Neural cell (in vitro differentiated cells): ENCODE results near the gene RNF7. TPM values are rescaled to one million over a fixed set of nuclear protein-coding genes. Genes with fewer than 3 reads are reported as not detected.

Source experiments
- H2AFZ ChIP-seq: fragments of 200-600, 300-800 bp; sonication (generic), shearing (Covaris generic); 2 replicates; pipeline ENCODE4 v1.6.0; 2014; ENCODE audit warnings: low read depth, mild to moderate bottlenecking, antibody characterized with exemption, low read length, moderate library complexity
- H3F3A ChIP-seq: fragments of 200-600 bp; shearing (Covaris generic); 2 replicates; pipeline ENCODE4 v1.6.1; 2016; ENCODE audit warnings: mild to moderate bottlenecking, moderate library complexity, mixed read lengths, antibody characterized with exemption, low read length; ENCODE audit not compliant: insufficient read depth, poor library complexity, severe bottlenecking
- H3K27ac ChIP-seq: fragments of 200-600, 300-800 bp; sonication (generic), shearing (Covaris generic); 2 replicates; pipeline ENCODE4 v1.5.1; 2014; ENCODE audit warnings: mild to moderate bottlenecking, low read length, moderate library complexity
- H3K27me3 ChIP-seq: fragments of 300-800, 200-600 bp; sonication (generic), shearing (Covaris generic); 2 replicates; pipeline ENCODE4 v1.6.0; 2014; ENCODE audit warnings: mild to moderate bottlenecking, low read depth, low read length, moderate library complexity; ENCODE audit not compliant: insufficient read depth
- H3K36me3 ChIP-seq: fragments of 300-800, 200-600 bp; sonication (generic), shearing (Covaris generic); 2 replicates; pipeline ENCODE4 v1.5.1; 2014; ENCODE audit warnings: mild to moderate bottlenecking, antibody characterized with exemption, low read length, moderate library complexity; ENCODE audit not compliant: insufficient read depth
- H3K4me2 ChIP-seq: fragments of 300-800, 200-600 bp; sonication (generic), shearing (Covaris generic); 2 replicates; pipeline ENCODE4 v1.6.0; 2014; ENCODE audit warnings: mild to moderate bottlenecking, low read length
- H3K4me3 ChIP-seq: fragments of 300-800, 200-600 bp; sonication (generic), shearing (Covaris generic); 2 replicates; pipeline ENCODE4 v1.5.1; 2014; ENCODE audit warnings: mild to moderate bottlenecking, low read length, moderate library complexity
- H3K79me2 ChIP-seq: fragments of 200-600 bp; shearing (Covaris generic); replicated peaks from 2 replicates; pipeline ENCODE4 v1.6.0; 2014; ENCODE audit warnings: mild to moderate bottlenecking, low read length, moderate library complexity; ENCODE audit not compliant: insufficient read depth
- H3K9ac ChIP-seq: fragments of 300-800, 200-600 bp; sonication (generic), shearing (Covaris generic); 2 replicates; pipeline ENCODE4 v1.6.1; 2016; ENCODE audit warnings: mild to moderate bottlenecking, low read length, mixed read lengths
- H3K9me2 ChIP-seq: fragments of 200-600 bp; shearing (Covaris generic); 2 replicates; pipeline ENCODE4 v1.6.1; 2016; ENCODE audit warnings: mild to moderate bottlenecking, low read length, mixed read lengths; ENCODE audit not compliant: insufficient read depth
- H3K9me3 ChIP-seq: fragments of 200-600, 300-800 bp; sonication (generic), shearing (Covaris generic); 2 replicates; pipeline ENCODE4 v1.6.1; 2016; ENCODE audit warnings: mild to moderate bottlenecking, mixed run types, low read length, moderate library complexity, mixed read lengths
- H4K20me1 ChIP-seq: fragments of 200-600 bp; shearing (Covaris generic); 2 replicates; pipeline ENCODE4 v1.6.1; 2016; ENCODE audit warnings: mild to moderate bottlenecking, mixed run types; ENCODE audit not compliant: insufficient read depth
- CTCF ChIP-seq: fragments of 450-650 bp; IDR thresholded peaks from 2 replicates; pipeline ENCODE4 v1.5.1; 2014; ENCODE audit warnings: antibody characterized with exemption, mild to moderate bottlenecking, moderate library complexity; ENCODE audit not compliant: poor library complexity, severe bottlenecking
- EP300 ChIP-seq: fragments of 450-650 bp; conservative IDR thresholded peaks from 2 replicates; pipeline ENCODE4 v1.6.1; 2014; ENCODE audit warnings: antibody characterized with exemption, mild to moderate bottlenecking, moderate library complexity; ENCODE audit not compliant: poor library complexity, severe bottlenecking
- EZH2 ChIP-seq: fragments of 200-600, 300-800 bp; shearing (Covaris generic), sonication (generic); IDR thresholded peaks from 2 replicates; pipeline ENCODE4 v1.6.1; 2014; ENCODE audit warnings: antibody characterized with exemption, low read length, borderline replicate concordance, mild to moderate bottlenecking; ENCODE audit not compliant: insufficient read depth, poor library complexity, severe bottlenecking
- MXI1 ChIP-seq: fragments of 450-650 bp; conservative IDR thresholded peaks from 2 replicates; pipeline ENCODE4 v1.6.1; 2014; ENCODE audit warnings: antibody characterized with exemption, mild to moderate bottlenecking; ENCODE audit not compliant: poor library complexity, severe bottlenecking
- POLR2AphosphoS5 ChIP-seq: IDR thresholded peaks from 2 replicates; pipeline ENCODE4 v1.6.1; 2012
- RAD21 ChIP-seq: fragments of 450-650 bp; conservative IDR thresholded peaks from 2 replicates; pipeline ENCODE4 v1.6.1; 2014; ENCODE audit warnings: antibody characterized with exemption, mild to moderate bottlenecking, moderate library complexity
- REST ChIP-seq: IDR thresholded peaks from 2 replicates; pipeline ENCODE4 v1.6.1; 2012; ENCODE audit warnings: borderline replicate concordance
- SMC3 ChIP-seq: fragments of 450-650 bp; conservative IDR thresholded peaks from 2 replicates; pipeline ENCODE4 v1.6.1; 2014; ENCODE audit warnings: antibody characterized with exemption, mild to moderate bottlenecking, moderate library complexity; ENCODE audit not compliant: poor library complexity
- TAF1 ChIP-seq: IDR thresholded peaks from 2 replicates; pipeline ENCODE4 v1.6.1; 2012; ENCODE audit warnings: low read depth
- polyA plus RNA-seq: library from polyadenylated mRNA; depleted of rRNA; stranded (reverse); fragments of >200 nt; gene quantifications from 2 replicates; pipeline ENCODE4 v1.2.3, GENCODE V29; 2014

The RNF7 gene
- polyA plus RNA-seq, 1 donor from 2014 or later, result 170 TPM

GRCh38 chr3:141710888-141711616 lies 27.0 kb upstream of the RNF7 start:
- Histone ChIP-seq H3K9ac (no peak overlapping the region), H3K27ac (no peak overlapping the region), H3K9me2 (no peaks in the 10 kb centered on the region), H3K4me2 (no peak overlapping the region), H3K79me2 (no peaks in the 10 kb centered on the region), H3K9me3 (no peaks in the 10 kb centered on the region), H3F3A (no peaks in the 10 kb centered on the region), H3K27me3 (no peaks in the 10 kb centered on the region), H2AFZ (no peak overlapping the region), H3K4me3 (no peak overlapping the region), H3K36me3 (no peaks in the 10 kb centered on the region), H4K20me1 (no peaks in the 10 kb centered on the region)
- no peak for TF ChIP-seq RAD21
- TF ChIP-seq CTCF, result no peak
- TF ChIP-seq TAF1, result no peak
- no peak for TF ChIP-seq EZH2
- TF ChIP-seq MXI1, result no peak
- no peak for TF ChIP-seq POLR2AphosphoS5
- TF ChIP-seq REST, result no peak
- TF ChIP-seq EP300, result no peak
- TF ChIP-seq SMC3, result no peak

DNA sequence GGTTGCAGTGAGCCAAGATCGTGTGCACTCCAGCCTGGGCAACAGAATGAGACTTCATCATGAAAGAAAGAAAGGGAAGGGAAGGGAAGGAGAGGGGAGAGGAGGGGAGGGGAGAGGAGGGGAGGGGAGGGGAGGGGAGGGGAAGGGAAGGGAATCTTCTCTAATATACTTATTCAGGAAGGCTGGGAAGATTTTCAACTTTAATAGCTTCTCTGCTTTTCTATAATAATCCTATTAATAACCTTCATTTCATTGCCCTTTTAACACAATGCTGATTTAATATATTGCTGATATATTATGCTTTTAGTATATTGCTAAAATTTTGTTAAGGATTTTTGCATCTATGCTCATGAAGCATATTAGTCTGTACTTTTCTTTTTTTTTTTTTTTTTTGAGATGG lies 23.4 kb upstream of the RNF7 start:
- Histone ChIP-seq H3K27me3 (no peaks in the 10 kb centered on the region), H3K9me2 (no peaks in the 10 kb centered on the region), H3K36me3 (no peaks in the 10 kb centered on the region), H3K4me2 (no peak overlapping the region), H2AFZ (no peak overlapping the region), H3K79me2 (no peaks in the 10 kb centered on the region), H4K20me1 (no peaks in the 10 kb centered on the region), H3K9ac (no peak overlapping the region), H3K27ac (no peak overlapping the region), H3K4me3 (no peak overlapping the region), H3K9me3 (no peaks in the 10 kb centered on the region), H3F3A (no peaks in the 10 kb centered on the region)
- TF ChIP-seq REST (no peak), POLR2AphosphoS5 (no peak), EZH2 (no peak), SMC3 (no peak), RAD21 (no peak), EP300 (no peak), MXI1 (no peak), CTCF (no peak), TAF1 (no peak)
